ENCODE data around the gene ZNF777. TPM values are rescaled to one million over a fixed set of nuclear protein-coding genes. Genes with fewer than 3 reads are reported as not detected.
"Not testable (repeated sequence)": the region's sequence is repeated elsewhere in the genome, so short reads cannot be mapped to it uniquely, and the experiment has no call there.

The ZNF777 gene
- total and polyA plus RNA-seq, 8 donors: 4.0 to 8.0 (median 6.1) TPM

DNA sequence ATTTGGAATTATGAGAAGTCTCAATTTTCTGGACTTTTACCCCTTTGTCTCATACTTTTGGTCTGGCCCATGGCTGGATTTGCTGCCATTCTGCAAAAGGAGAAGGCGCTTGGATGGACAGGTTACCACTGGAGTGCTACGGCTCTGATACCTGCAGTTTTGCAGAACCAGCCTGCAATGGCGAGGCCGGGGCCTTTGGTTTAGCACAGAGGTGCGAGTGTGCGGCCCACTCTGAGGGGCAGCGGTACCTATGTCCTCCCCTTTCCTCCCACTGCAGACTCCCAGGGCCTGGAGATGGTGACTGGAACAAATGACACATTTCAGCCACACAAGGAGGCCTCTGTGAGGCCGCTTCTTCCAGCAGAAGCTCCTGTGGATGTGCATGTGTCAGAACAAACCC lies 11.9 kb downstream of the ZNF777 start:
- FAIRE-seq (no peak), ATAC-seq (no peak), DNase-seq (no peak)
- Histone ChIP-seq H3K9me3 (no peaks in the 10 kb centered on the region), H3K4me1 (no peaks in the 10 kb centered on the region), H3K36me3 (peaks cover 9 to 22% (median 18%) of the 10 kb centered on the region in 3 donors), H3K4me3 (no peak overlapping the region), H3K27me3 (no peaks in the 10 kb centered on the region), H3K27ac (no peak overlapping the region)
- WGBS, 2 donors: 90 to 95% methylated on average over 8 of the region's 8 CpGs
- intact Hi-C loops (cut with DNase I): no loop called here
- TF ChIP-seq, protein P1, sequence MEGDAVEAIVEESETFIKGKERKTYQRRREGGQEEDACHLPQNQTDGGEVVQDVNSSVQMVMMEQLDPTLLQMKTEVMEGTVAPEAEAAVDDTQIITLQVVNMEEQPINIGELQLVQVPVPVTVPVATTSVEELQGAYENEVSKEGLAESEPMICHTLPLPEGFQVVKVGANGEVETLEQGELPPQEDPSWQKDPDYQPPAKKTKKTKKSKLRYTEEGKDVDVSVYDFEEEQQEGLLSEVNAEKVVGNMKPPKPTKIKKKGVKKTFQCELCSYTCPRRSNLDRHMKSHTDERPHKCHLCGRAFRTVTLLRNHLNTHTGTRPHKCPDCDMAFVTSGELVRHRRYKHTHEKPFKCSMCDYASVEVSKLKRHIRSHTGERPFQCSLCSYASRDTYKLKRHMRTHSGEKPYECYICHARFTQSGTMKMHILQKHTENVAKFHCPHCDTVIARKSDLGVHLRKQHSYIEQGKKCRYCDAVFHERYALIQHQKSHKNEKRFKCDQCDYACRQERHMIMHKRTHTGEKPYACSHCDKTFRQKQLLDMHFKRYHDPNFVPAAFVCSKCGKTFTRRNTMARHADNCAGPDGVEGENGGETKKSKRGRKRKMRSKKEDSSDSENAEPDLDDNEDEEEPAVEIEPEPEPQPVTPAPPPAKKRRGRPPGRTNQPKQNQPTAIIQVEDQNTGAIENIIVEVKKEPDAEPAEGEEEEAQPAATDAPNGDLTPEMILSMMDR (IDR thresholded peaks at IDR 0.05): no peak

DNA sequence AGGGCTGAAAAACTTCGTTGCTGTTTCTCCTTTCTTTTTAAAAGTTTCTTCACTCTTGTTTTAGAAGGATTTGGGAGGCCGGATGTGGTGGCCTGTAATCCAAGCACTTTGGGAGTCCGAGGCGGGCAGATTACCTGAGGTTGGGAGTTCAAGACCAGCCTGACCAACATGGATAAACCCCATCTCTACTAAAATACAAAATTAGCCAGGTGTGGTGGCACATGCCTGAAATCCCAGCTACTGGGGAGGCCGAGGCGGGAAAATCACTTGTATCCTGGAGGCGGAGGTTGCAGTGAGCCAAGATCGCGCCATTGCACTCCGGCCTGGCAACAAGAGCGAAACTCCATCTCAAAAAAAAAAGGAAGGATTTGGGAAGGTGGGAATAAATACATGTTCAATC lies 14.8 kb downstream of the ZNF777 start:
- H3K4me1 ChIP-seq; H3K4me3 ChIP-seq; H3K9me3 ChIP-seq; intact Hi-C loops (cut with DNase I); H3K27ac ChIP-seq; ATAC-seq; DNase-seq; FAIRE-seq; H3K27me3 ChIP-seq: not testable (repeated sequence)
- 97 to 98% methylated on average over 11 of the region's 11 CpGs for WGBS, 2 donors
- H3K36me3 ChIP-seq: peaks cover 4 to 22% (median 15%) of the 10 kb centered on the region in 3 donors

DNA sequence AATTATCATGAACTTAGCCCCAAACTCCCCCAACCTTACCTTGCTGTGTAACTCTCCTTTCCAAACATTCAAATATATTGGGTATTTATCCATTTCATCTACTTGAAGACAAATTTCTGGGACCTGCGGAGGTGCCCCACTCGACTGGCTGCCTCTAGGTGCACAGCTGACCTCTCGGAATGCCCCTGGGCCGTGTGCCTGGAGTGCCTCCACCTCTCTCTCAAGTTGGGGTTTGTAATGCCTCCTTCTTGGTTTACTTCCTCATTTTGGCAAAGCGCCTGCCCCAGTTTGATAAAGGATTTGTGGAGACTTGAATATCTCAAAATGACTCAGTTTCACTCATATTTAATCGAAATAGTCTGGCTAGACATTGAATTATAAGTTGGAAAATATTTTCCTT lies 16.6 kb downstream of the ZNF777 start:
- no peaks in the 10 kb centered on the region for H3K9me3 ChIP-seq
- no peaks in the 10 kb centered on the region for H3K27me3 ChIP-seq
- FAIRE-seq (no peak), ATAC-seq (no peak), DNase-seq (no peak)
- 85 to 92% methylated on average over 6 of the region's 6 CpGs for WGBS, 2 donors
- TF ChIP-seq, protein P1 (IDR thresholded peaks at IDR 0.05): no peak
- H3K36me3 ChIP-seq: peaks cover 0 to 7% (median 3%) of the 10 kb centered on the region in 3 donors
- no peaks in the 10 kb centered on the region for H3K4me1 ChIP-seq
- intact Hi-C loops (cut with DNase I): no loop called here
- no peak overlapping the region for H3K4me3 ChIP-seq
- no peak overlapping the region for H3K27ac ChIP-seq

GRCh38 chr7:149443523-149443922 lies 17.3 kb downstream of the ZNF777 start:
- FAIRE-seq: no peak
- 94 to 97% methylated on average over 7 of the region's 7 CpGs for WGBS, 2 donors

GRCh38 chr7:149442924-149443323 lies 17.9 kb downstream of the ZNF777 start:
- no peaks in the 10 kb centered on the region for H3K9me3 ChIP-seq
- TF ChIP-seq, protein P1 (IDR thresholded peaks at IDR 0.05): no peak
- ATAC-seq (no peak), DNase-seq (no peak), FAIRE-seq (no peak)
- no peaks in the 10 kb centered on the region for H3K36me3 ChIP-seq
- no peak overlapping the region for H3K27ac ChIP-seq
- no peak overlapping the region for H3K4me3 ChIP-seq
- no peaks in the 10 kb centered on the region for H3K27me3 ChIP-seq
- no peaks in the 10 kb centered on the region for H3K4me1 ChIP-seq
- intact Hi-C loops (cut with DNase I): no loop called here
- WGBS, 2 donors: 77 to 96% methylated on average over 3 of the region's 3 CpGs

More at GRCh38 chr7:149443523-149443922, 17.3 kb downstream of the ZNF777 start:
- H3K27ac ChIP-seq: no peak overlapping the region
- ATAC-seq (no peak), DNase-seq (no peak)
- TF ChIP-seq, protein P1 (IDR thresholded peaks at IDR 0.05): no peak
- H3K4me1 ChIP-seq: no peaks in the 10 kb centered on the region
- H3K36me3 ChIP-seq: no peaks in the 10 kb centered on the region
- H3K4me3 ChIP-seq: no peak overlapping the region
- H3K27me3 ChIP-seq: no peaks in the 10 kb centered on the region
- no peaks in the 10 kb centered on the region for H3K9me3 ChIP-seq
- intact Hi-C loops (cut with DNase I): no loop called here

Data from pancreas (tissue), 10 donors.